PC-9 (cell line): ENCODE data around the gene MAL.

Experiments
- CTCF ChIP-seq: fragments of 200-600 bp; sonication (generic); conservative IDR thresholded peaks from 2 replicates; pipeline ENCODE4 v1.6.1; 2017; ENCODE audit warnings: mixed run types, antibody characterized with exemption, mild to moderate bottlenecking, moderate library complexity
- EZH2 ChIP-seq: fragments of 200-600 bp; sonication (generic); IDR thresholded peaks from 2 replicates; pipeline ENCODE4 v1.8.0; 2017; ENCODE audit warnings: antibody characterized with exemption, low read depth

- TF ChIP-seq CTCF (no peak), EZH2 (no peak)
Measured at GRCh38 chr2:95054016-95054415, 28.5 kb downstream of the MAL start.
